OCI-LY1 (cell line): Measurements from ENCODE around the gene TNNT3.

ENCODE experiments used
- H2AFZ ChIP-seq: fragments of 200-600 bp; sonication (generic), shearing (Covaris generic); 2 replicates; pipeline ENCODE4 v1.6.0; 2014; ENCODE audit warnings: antibody characterized with exemption, mild to moderate bottlenecking, low read length
- H3F3A ChIP-seq: fragments of 200-600 bp; sonication (generic), shearing (Covaris generic); 2 replicates; pipeline ENCODE4 v1.6.0; 2014; ENCODE audit warnings: mild to moderate bottlenecking, antibody characterized with exemption, low read length, moderate library complexity; ENCODE audit not compliant: insufficient read depth
- H3K27ac ChIP-seq: fragments of 200-600 bp; sonication (generic); 2 replicates; pipeline ENCODE4 v1.5.1; 2014; ENCODE audit warnings: low read length, mixed run types, mild to moderate bottlenecking, low read depth; ENCODE audit not compliant: poor library complexity, severe bottlenecking
- H3K27me3 ChIP-seq: fragments of 200-600 bp; sonication (generic); 2 replicates; pipeline ENCODE4 v1.6.0; 2014; ENCODE audit warnings: antibody characterized with exemption, mild to moderate bottlenecking, low read length, moderate library complexity; ENCODE audit not compliant: insufficient read depth
- H3K36me3 ChIP-seq: fragments of 200-600 bp; sonication (generic); 2 replicates; pipeline ENCODE4 v1.6.1; 2014; ENCODE audit warnings: mild to moderate bottlenecking, antibody characterized with exemption, low read length, moderate library complexity, mixed read lengths; ENCODE audit not compliant: insufficient read depth
- H3K4me1 ChIP-seq: fragments of 200-600 bp; sonication (generic); 2 replicates; pipeline ENCODE4 v1.5.1; 2014; ENCODE audit warnings: mild to moderate bottlenecking, low read length, moderate library complexity; ENCODE audit not compliant: insufficient read depth, severe bottlenecking
- H3K4me2 ChIP-seq: fragments of 200-600 bp; sonication (generic), shearing (Covaris generic); 2 replicates; pipeline ENCODE4 v1.6.1; 2014; ENCODE audit warnings: low read length
- H3K4me3 ChIP-seq: fragments of 200-600 bp; sonication (generic); 2 replicates; pipeline ENCODE4 v1.5.1; 2014; ENCODE audit warnings: low read length, low read depth, mild to moderate bottlenecking, mixed read lengths; ENCODE audit not compliant: poor library complexity, severe bottlenecking
- H3K79me2 ChIP-seq: fragments of 200-600 bp; shearing (Covaris generic); 2 replicates; pipeline ENCODE4 v1.6.1; 2016; ENCODE audit warnings: mixed run types, low read length, mixed read lengths; ENCODE audit not compliant: insufficient read depth
- H3K9ac ChIP-seq: fragments of 200-600 bp; sonication (generic), shearing (Covaris generic); 2 replicates; pipeline ENCODE4 v1.6.1; 2014; ENCODE audit warnings: mild to moderate bottlenecking, low read length, mixed read lengths
- H3K9me2 ChIP-seq: fragments of 200-600 bp; sonication (generic), shearing (Covaris generic); 2 replicates; pipeline ENCODE4 v1.6.1; 2014; ENCODE audit warnings: low read depth, mild to moderate bottlenecking, low read length, mixed read lengths
- H3K9me3 ChIP-seq: fragments of 200-600 bp; shearing (Covaris generic); 2 replicates; pipeline ENCODE4 v1.6.1; 2014; ENCODE audit warnings: low read length, mixed read lengths
- H4K20me1 ChIP-seq: fragments of 200-600 bp; sonication (generic), shearing (Covaris generic); 2 replicates; pipeline ENCODE4 v1.6.0; 2016; ENCODE audit warnings: mild to moderate bottlenecking, low read length; ENCODE audit not compliant: insufficient read depth
- EZH2 ChIP-seq: fragments of 200-600 bp; sonication (generic), shearing (Covaris generic); IDR thresholded peaks from 2 replicates; pipeline ENCODE4 v1.8.0; 2017; ENCODE audit warnings: borderline replicate concordance, mixed run types, mild to moderate bottlenecking, antibody characterized with exemption, low read length, moderate library complexity, mixed read lengths
- TF ChIP-seq, protein P1 (sequence below): fragments of 200-600 bp; sonication (generic), shearing (Covaris generic); IDR thresholded peaks from 2 replicates; pipeline ENCODE4 v1.5.1; 2017; ENCODE audit warnings: mild to moderate bottlenecking, antibody characterized with exemption, low read length, moderate library complexity, mixed read lengths

TNNT3 gene

DNA sequence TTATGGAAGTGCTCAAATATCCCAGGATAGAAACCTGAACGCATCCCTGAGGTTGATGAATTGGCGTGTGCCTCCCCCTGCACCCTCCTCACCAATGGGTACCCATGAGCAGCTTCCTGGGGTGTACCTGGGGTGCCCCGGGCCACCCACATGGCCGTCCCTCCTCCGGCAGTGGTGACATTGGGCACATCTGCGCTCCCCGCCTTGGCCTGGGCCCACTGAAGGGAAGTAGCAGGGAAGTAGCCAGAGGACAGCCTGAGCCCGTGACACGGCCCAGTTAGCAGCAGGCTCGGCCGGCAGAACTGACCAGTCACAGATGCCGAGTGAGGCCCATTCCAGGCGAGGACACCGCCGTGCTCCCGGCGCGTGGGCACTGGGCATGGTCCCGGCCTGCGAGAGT lies 44.4 kb downstream of the TNNT3 start:
- H3K9ac ChIP-seq: no peak overlapping the region
- H3F3A ChIP-seq: no peaks in the 10 kb centered on the region
- no peaks in the 10 kb centered on the region for H3K4me1 ChIP-seq
- H3K9me3 ChIP-seq: no peaks in the 10 kb centered on the region
- no peaks in the 10 kb centered on the region for H3K79me2 ChIP-seq
- H3K27ac ChIP-seq: no peak overlapping the region
- H3K36me3 ChIP-seq: no peaks in the 10 kb centered on the region
- H3K27me3 ChIP-seq: no peaks in the 10 kb centered on the region
- H3K9me2 ChIP-seq: no peaks in the 10 kb centered on the region
- no peak overlapping the region for H3K4me2 ChIP-seq
- H2AFZ ChIP-seq: no peak overlapping the region
- H3K4me3 ChIP-seq: no peak overlapping the region
- no peaks in the 10 kb centered on the region for H4K20me1 ChIP-seq
- TF ChIP-seq, protein P1, sequence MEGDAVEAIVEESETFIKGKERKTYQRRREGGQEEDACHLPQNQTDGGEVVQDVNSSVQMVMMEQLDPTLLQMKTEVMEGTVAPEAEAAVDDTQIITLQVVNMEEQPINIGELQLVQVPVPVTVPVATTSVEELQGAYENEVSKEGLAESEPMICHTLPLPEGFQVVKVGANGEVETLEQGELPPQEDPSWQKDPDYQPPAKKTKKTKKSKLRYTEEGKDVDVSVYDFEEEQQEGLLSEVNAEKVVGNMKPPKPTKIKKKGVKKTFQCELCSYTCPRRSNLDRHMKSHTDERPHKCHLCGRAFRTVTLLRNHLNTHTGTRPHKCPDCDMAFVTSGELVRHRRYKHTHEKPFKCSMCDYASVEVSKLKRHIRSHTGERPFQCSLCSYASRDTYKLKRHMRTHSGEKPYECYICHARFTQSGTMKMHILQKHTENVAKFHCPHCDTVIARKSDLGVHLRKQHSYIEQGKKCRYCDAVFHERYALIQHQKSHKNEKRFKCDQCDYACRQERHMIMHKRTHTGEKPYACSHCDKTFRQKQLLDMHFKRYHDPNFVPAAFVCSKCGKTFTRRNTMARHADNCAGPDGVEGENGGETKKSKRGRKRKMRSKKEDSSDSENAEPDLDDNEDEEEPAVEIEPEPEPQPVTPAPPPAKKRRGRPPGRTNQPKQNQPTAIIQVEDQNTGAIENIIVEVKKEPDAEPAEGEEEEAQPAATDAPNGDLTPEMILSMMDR: no peak
- no peak for TF ChIP-seq EZH2

GRCh38 chr11:1964348-1964747 lies 44.8 kb downstream of the TNNT3 start:
- Histone ChIP-seq H3K4me2 (no peak overlapping the region), H2AFZ (no peak overlapping the region), H3K27ac (no peak overlapping the region), H3K9ac (no peak overlapping the region), H3K4me3 (no peak overlapping the region), H3F3A (no peaks in the 10 kb centered on the region), H3K9me2 (no peaks in the 10 kb centered on the region), H3K27me3 (no peaks in the 10 kb centered on the region), H4K20me1 (no peaks in the 10 kb centered on the region), H3K79me2 (no peaks in the 10 kb centered on the region), H3K36me3 (no peaks in the 10 kb centered on the region), H3K4me1 (no peaks in the 10 kb centered on the region), H3K9me3 (no peaks in the 10 kb centered on the region)
- TF ChIP-seq, protein P1: no peak
- TF ChIP-seq EZH2: no peak

- no peaks in the 10 kb centered on the region for H4K20me1 ChIP-seq
- no peaks in the 10 kb centered on the region for H3K4me1 ChIP-seq
- no peak overlapping the region for H2AFZ ChIP-seq
- H3K9ac ChIP-seq: no peak overlapping the region
- no peaks in the 10 kb centered on the region for H3K79me2 ChIP-seq
- no peak overlapping the region for H3K27ac ChIP-seq
- no peaks in the 10 kb centered on the region for H3K36me3 ChIP-seq
- TF ChIP-seq, protein P1: no peak
- no peak for TF ChIP-seq EZH2
- no peaks in the 10 kb centered on the region for H3K27me3 ChIP-seq
- H3K4me3 ChIP-seq: no peak overlapping the region
- no peaks in the 10 kb centered on the region for H3K9me2 ChIP-seq
- H3K9me3 ChIP-seq: no peaks in the 10 kb centered on the region
- no peak overlapping the region for H3K4me2 ChIP-seq
- H3F3A ChIP-seq: no peaks in the 10 kb centered on the region
These were observed 45.5 kb downstream of the TNNT3 start for GRCh38 chr11:1964955-1965354.
